DMS153 (cell line): ENCODE data around the gene MVB12B.
"Not testable (repeated sequence)": the region's sequence is repeated elsewhere in the genome, so short reads cannot be mapped to it uniquely, and the experiment has no call there.

ENCODE experiments used
- DNase-seq: peaks from one replicate; lab custom pipeline; 2025; lab: John Stamatoyannopoulos, UW

The MVB12B gene

DNA sequence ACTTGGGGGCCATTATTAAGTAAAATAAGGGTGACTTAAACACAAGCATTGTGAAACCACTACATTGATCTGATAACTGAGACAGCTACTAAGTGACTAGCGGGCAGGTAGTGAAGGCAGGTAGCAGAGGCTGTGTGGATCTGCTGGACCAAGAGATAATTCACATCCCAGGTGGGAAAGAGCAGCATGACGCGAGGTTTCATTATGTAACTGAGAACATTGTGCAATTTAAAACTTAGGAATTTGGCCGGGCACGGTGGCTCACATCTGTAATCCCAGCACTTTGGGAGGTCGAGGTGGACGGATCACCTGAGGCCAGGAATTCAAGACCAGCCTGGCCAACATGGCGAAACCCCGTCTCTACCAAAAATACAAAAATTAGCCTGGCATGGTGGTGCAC is 213.8 kb downstream of the MVB12B start:
- DNase-seq: not testable (repeated sequence)

DNA sequence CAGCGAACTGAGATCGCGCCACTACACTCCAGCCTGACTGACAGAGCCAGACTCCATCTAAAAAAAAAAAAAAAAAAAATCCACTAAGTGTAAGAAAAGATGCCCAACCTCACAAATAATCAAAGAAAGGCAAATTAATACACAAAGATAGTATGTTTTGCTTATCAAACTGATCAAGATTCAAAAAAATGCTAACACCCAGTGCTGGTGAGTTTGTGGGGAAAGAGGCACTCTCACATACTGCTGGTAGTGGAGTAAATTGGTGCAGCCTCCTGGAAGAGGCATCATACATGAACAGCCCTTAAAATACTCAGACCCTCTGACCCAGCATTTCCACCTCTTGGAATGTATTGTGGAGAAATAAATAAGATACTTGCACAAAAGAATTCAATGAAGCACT is 216.9 kb downstream of the MVB12B start:
- DNase-seq: no peak

GRCh38 chr9:126545106-126545505 is 218.5 kb downstream of the MVB12B start:
- DNase-seq: no peak

DNA sequence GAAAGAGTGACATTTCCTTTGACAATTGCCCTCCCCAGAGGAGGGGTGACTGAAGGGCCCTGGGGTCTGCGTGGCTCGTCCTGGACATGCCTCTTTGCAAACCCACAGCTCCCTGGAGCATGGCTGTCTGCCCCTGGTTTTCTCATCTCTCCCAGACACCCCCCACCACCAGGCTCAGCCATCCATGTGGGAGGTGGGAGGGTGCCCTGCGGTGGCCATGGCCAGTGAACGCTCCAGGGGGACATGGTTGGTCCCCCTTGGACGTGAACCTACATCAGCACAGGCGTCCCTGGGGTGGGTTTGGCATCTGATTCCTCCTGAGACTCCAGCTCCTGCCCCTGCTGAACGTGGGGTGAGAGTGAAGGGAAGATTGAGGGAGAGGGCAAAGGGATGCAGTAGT is 219.4 kb downstream of the MVB12B start:
- DNase-seq: no peak

GRCh38 chr9:126548312-126548711 is 221.7 kb downstream of the MVB12B start:
- no peak for DNase-seq

DNA sequence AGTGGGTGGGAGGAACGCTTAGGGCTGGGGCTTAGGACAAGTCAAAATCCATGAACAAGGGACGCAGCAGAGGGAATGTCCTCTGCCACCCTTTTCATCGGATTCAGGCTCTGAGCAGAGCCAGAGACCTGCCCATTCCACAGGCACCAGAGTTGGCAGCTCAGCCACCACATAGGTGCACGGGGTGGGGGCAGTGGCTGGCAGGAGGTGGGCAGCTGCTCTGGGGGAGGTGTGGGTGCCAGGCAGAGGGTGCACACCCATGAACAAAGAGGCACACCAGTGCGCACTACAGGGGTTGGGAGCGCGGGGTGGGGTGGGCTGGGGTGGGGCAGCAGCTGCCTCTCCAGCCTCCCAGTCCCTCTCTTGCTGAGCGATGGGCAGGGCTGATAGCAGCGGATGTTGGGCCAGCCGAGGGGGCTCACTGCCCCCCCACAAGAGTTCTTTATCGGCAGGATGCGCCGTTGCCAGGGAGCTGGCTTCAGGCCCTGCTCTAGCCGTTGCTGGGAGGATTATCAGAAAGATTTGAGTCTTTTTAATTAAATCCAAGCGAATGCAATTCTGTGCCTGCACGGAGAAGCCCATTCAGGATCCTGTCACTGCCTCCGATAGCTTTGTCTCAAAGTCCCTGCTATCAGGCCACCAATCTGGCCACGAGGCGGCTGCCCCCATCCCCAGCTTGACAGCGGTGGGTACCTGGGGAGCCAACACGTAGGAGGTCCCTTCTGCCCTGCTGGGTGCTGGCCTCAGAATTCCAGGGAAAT is 222.8 kb downstream of the MVB12B start:
- DNase-seq: no peak

DNA sequence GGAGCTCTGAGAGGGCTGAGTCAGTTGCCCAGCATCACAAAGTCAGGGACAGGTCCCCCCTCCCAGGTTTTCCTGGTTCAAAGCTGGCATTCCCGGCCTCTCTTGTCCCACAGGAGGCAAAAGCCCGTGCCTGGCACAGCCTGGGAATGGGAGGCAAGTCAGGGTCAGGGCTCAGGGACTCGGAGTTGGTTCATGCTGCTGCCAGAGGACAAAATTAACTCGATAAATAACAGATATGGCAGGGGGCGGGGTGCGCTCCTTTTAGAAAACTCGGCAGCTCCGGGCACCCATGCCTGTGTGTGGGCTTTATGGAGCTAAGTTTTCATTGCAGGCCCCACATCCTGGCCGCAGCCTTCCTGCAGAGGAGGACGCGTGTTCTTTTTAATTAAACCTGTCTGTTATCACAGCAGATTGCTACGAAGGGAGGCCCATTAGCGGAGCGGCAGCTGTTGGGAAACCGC is 224.3 kb downstream of the MVB12B start:
- no peak for DNase-seq

DNA sequence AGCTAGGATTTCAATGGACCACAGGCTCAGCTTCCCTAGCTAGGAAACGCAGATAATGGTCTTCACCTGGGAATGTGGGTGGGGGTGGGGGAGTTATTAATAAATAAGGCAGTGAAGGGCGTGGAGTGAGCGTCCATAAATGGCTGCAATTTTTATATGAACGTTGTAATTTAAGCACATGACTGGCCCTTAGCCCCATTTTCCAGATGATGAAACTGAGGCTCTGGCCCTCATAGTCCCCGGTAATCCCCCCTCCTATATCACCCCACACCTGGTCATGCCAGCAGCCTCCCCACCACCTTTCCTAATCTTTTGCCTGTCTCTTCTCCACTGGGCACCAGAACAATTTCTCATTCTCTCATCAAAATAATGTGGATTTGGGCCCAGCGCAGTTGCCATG is 225.2 kb downstream of the MVB12B start:
- no peak for DNase-seq

DNA sequence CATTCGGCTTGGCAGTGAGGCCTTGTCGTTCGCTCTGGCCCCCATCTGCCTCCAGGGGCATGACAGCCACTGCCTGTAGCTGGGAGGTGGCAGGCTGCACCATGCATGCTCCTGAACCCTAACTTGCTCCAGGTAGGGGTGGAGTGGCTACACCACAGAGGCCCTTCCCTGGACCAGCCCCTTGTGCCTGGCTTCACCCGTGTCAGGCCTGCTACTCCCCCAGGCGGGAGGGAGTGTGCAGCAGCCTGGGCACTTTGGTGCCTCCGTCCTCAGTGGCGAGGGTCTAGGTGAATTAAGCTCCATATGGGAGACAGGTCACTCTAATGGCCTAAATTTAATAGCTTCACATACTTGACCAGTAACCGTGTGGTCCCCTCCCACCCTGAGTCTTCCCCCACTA is 227.7 kb downstream of the MVB12B start:
- no peak for DNase-seq

GRCh38 chr9:126555421-126555820 is 228.8 kb downstream of the MVB12B start:
- not testable (repeated sequence) for DNase-seq
